Germinal center (tissue), 1 donor: ENCODE data around the gene PTPRC.

Experiments used
- DNase-seq: peaks from one replicate; pipeline ENCODE4 v3.0.0; 2012; ENCODE audit warnings: mixed read lengths, low spot score

PTPRC gene

DNA sequence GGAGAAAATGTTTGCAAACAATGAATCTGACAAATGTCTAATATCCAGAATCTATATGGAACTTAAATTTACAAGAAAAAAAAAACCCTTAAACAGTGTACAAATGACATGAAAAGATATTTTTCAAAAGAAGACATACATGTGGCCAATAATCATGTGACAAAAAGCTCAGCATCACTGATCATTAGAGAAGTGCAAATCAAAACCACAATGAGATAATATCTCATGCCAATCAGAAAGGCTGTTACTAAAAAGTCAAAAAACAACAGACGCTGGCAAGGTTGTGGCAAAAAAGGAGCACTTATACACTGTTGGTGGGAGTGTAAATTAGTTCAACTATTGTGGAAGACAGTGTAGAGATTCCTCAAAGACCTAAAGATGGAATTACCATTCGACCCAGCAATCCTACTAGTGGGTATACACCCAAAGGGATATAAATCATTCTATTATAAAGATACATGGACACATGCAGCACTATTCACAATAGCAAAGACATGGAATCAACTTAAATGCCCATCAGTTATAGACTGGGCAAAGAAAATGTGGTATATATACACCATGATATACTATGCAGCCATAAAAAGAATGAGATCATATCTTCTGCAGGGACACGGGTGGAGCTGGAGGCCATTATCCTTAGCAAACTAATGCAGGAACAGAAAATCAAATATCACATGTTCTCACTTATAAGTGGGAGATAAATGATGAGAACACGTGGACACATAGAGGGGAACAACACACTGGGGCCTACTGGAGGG lies 123.2 kb downstream of the PTPRC start:
- DNase-seq = no peak

DNA sequence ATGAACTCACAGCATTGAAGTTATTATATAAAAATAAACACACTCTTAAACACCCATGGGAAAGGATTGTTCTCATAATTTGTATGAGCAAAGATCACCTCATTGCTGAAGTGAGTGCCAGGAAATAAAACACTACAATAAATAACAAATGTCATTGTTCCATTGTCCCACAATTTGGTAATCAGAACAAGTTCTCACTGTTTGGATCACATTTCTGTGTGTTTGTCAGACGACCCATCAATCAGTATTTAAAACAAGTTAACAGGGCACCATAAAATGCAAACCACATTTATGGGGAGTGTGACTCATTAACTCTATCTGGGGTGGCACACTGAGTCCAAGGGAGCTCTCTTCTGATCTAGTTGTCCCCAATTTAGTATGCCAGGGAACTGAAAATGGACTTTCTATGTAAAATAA lies 124.5 kb downstream of the PTPRC start:
- DNase-seq = no peak

DNA sequence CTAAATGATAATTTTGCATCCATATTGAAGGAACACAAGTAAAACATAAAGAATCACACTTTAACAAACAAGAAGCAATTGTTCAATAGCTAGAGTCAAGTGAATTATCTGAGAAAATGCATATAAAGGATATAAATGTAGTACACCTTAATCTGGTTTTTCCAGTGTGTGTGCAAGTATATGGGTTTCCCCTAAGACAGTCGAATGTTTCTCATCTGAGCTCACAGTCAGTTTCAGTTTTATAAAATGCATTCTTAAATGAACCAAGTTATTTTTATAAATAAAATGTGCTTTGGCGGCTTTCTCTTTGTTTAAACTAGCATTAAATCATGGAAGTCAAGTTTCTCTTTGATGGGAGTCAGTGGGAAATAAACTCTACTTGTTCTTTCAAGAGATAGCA lies 125.9 kb downstream of the PTPRC start:
- no peak for DNase-seq

DNA sequence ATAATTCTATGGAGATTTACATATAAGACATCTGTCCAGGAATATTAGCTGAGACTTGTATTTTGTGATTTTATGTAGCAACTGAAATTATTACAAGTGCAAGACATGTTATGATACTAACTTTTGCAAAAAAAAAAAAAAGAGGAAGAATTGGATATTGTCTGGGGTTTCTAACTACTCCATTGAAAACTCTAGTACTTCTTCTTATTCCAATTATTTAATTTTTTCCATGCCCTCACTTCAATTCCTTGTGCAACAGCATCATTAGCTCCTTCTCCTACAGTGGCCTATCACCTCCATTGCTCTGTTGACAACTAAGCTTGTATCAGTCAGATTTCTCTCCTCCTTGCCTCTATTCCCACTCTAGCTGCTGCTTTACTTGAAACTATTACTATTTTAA lies 126.6 kb downstream of the PTPRC start:
- no peak for DNase-seq

DNA sequence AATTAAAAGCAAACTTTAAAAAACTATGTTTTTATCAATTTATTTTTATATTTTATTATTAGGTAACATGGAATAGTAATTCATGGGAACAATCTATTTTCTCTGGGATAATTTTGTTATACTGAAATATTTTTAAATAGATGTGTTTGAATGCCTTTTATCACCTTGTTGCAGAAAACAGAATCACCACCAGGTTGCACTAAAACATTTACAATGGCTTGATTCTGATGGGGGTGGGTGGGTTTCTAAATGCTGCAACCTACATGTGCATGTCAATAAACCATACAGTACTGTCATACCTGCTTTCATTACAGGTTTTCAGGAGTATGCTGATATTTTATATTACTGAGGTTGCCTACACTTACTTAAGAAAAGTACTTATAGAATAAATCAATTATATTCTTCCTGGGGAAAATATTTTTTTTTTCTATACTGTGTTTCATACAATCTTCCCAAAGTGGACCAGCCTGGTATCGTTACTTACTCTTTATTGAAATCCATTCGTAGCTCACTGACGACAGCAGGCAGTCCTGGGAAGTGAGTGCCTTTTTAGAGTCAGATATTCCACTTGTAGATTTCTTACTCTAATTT lies 132.8 kb downstream of the PTPRC start:
- DNase-seq = peak; percentile 33

DNA sequence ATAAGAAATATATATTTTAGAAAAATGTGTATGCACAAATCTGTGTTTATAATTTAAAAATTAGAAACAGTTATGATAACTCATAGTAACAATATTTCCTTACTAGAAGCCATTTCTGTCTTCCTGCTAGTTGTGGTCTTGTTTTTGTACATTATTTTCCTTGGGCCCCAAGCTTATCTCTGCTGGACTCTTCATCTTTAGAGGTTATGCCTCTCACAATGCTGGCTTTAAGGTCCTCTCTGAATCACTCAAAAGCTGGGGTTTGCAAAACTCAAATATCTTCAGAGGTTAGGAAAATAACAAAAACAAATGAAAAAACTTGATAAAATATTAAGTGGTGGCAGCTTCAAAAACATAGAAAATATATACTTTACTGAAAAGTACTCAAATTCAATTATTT lies 133.8 kb downstream of the PTPRC start:
- DNase-seq = no peak

DNA sequence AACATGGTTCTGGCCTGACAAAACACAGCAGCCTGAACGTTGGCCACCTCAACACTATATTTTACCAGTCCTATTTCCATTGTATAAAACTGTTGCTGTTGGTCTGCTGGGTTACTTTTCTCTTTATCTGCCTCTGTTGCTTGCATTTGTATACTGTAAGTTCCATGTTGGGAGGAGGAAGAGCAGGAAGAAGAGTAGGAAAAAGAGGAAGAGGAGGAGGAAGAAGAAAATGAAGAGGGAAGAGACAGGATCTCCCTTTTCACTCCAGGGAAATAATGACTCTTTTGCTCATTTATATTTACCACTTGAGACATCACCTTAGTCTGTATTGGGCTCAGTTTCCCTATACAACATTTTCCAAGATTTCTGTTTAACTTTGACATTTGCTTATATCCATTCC lies 134.2 kb downstream of the PTPRC start:
- no peak for DNase-seq

DNA sequence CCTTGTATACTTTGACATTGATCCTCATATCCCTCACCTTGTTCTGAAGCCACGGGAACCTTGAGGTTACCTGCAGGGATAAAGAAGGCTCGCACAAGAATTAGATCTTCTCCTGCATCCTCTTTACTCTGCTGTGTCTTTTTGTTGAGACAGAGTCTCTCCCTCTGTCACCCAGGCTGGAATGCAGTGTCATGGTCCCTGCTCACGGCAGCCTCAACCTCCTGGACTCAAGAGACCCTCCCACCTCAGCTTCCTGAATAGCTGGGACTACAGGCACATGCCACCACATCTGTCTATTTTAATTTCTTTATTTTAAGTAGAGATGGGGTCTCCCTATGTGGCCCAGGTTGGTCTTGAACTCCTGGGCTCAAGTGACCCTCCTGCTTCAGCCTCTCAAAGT lies 134.7 kb downstream of the PTPRC start:
- no peak for DNase-seq

DNA sequence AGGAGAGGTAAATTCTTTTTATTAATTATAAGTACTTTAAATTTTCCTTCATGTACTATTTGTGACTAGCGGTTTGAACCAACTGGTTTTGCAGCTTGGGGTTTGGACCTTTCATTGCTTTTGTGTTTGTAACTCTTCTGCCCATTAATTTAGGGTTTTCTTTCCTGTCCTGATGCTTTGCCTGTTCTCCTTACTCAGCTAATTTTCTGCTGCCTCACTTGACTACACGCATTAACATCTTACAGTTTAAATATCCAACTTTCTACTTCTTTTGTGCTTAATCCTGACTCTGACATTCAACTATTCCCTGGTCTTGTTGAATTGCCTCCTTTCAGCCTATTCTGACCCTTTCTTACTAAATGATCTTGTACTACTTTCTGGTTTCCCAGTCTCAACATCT lies 135.6 kb downstream of the PTPRC start:
- no peak for DNase-seq

DNA sequence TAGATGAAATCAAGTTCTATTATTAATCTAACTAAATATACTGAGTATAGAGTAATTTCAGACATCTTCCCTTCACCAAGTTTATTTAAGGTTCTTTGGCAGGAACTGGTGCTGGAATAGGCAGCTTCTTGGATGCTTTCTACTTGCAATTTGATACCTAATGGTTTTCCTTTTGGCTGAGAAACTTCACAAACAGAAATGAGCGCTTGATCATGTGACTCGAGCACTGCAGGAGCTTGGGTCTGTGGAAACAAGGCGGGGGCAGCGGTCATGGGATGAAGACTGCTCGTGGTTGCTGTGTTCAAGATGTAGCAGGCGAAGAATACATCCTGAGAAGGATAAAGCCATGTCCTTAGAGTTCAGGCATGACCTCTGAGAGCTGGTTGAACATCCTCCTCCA lies 136.8 kb downstream of the PTPRC start:
- DNase-seq = no peak

DNA sequence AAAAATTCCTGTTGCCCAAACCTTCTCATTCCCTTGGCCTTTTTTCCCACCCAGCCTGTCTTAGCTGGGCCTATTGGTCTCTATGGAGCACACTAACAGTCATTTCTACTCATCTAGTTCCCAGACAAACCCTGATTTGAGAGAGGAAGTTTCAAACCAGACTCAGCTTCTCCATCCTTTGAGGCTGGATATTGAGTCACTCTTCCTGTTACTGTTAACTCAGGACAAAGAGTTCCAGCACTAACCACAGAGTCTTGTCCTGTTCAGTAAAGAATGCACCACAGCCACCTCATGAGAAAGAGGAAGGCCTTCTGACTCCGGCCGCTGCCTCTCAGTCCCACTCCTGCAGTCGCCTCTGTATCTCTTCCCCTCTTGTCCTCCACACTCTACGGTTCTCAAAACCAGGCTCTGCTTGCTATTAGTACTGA lies 137.8 kb downstream of the PTPRC start:
- DNase-seq = no peak

DNA sequence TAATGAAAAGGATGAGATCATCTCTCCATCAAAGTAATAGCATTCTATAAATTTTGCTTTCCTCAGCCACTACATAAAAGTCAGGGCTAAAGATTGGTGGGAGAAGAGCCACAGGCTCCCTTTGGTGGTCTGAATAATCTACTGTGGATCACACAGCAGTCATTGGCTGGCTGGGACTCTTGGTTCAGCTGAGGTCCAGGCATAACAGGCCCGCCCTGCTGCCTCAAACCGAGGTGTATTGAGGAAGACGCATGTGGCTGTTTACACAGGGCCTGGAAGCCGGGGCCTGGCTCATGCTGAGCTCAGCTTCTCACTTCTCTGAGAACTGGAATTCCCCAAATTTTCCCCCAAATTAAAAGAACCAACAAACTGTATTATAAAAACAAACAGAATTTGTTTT lies 139.2 kb downstream of the PTPRC start:
- no peak for DNase-seq

DNA sequence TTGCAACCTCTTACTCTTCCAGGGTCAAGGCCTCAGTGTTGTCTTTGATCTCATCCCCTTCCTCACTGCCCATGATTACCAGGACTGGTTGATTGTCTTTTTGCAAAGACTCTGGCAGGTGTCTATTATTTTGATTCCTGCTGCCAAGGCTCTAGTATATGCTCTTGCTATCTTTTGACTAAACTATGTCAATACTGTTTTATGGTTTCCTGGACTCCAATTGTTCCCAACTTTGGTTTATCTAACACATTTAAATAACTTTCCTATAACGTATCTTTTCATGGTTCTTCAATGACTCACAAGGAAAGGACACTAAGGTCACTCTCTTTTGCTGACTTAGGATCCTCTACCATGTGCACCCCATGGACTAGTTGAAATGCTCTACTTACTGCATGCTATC lies 141.5 kb downstream of the PTPRC start:
- no peak for DNase-seq

DNA sequence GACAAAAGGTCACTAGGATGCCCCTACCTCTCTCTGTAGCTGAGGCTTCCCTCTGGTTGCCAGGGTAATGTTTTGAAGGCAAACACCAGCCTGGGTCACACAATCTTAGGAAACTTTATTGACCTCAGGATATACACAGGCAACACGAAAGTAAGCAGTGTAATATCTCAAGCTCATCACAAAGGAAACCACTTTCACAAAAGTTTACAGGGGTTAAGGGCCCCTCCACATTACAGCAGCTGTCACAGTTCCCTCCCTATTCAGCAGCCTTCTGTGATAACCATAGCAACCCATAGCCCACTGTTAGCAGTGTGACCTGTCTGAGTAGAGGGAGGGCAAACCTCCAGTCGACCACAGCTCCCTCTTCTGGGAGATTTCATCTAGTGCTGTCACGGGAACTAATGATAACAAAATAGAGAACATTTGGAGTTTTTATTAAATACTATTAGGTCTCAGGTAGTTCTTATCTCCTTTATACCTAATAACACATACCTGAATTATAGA lies 149.8 kb downstream of the PTPRC start:
- DNase-seq = peak; percentile 28

DNA sequence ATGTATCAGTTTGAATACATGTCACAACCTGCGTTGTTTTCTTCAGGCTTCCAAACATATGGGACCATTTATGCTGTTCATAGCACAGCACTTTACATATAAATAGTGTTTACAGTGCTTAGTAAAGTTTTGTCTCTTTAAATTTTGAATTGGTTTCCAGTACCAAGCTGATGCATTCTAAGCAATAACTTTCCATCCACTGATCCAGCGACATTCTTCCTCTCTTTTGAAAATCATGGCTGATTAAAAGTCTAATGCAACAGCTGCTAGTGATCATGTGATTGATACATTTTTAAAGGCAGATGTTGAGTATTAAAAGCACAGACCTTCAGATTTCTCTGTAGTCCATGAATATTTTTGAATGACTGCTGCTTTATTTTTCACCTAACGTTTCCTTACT lies 154.9 kb downstream of the PTPRC start:
- DNase-seq = no peak

DNA sequence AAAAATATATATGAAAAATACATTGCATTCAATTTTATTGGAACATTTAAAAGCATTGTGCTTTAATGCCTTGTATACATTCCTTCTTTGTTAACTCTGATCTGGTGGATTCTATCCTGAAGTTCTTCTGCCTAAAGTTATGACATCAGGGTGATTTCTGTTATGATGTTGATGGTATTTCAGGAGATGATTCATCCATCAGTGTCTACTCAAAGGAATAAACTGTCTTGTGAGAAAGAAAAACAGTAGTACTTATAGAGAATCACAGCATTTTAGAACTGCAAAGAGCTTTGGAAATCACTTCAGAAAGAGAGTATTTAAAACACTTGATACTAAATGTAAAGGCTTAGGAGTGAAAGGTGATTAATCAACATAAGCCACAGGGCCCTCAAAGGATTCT lies 155.7 kb downstream of the PTPRC start:
- DNase-seq = no peak

DNA sequence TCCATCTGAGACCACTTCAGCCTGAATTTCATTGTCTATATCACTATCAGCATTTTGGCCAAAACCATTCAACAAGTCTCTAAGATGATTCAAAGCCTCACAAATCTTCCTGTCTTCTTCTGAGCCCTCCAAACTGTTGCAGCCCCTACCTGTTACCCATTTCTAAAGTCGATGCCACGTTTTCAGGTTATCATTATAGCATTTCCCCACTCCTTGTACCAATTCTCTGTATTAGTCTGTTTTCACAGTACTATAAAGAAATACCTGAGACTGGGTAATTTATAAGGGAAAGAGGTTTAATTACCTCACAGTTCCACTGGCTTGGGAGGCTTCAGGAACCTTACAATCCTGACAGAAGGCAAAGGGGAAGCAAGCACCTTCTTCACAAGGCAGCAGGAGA lies 158.8 kb downstream of the PTPRC start:
- DNase-seq = no peak

DNA sequence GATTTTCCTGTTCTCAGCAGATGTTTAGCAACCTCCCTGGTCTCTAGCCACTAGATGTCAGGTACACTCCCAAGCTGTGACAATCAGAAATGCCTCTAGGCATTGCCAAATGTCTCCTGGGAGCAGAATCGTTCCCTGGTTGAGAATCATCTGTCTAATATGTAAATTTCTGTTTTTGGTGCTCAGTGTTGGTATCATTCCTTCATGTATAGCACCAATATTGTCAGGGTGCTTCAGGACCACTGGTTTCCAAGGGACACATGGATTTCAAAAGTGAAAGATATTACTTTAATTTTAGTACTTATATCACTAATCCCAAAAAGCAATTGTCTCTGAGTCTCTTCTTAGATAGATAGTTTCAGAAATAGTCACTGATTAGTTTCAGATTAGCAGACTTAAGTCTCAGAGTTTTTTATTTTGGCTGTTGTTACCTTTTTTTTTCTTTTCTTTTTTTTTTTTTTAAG lies 160.1 kb downstream of the PTPRC start:
- DNase-seq = no peak

DNA sequence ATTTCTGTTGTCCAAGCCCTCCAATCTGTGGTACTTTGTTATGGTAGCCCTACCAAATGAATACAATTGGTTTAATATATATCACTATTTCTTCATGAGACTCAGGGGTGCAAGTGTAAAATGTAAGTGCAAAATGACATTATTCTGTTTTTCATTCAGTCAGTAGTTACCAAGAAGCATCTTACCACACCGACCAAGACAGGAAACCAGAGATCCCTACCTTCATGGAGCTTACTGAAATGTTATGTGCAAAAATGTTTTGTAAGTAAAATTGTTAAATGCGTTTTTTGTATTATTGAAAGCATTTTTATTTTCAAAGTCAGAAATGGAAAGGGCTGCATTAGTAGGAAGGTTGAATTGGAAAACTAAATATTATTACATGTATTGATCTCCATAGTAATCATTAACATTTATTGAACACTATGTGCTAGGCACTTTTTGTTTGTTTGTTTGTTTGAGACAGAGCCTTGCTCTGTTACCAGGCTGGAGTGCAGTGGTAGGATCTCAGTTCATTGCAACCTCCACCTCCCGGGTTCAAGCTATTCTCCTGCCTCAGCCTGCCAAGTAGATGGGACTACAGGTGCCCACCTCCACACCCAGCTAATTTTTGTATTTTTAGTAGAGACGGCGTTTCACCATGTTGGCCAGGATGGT lies 166.8 kb downstream of the PTPRC start:
- no peak for DNase-seq

DNA sequence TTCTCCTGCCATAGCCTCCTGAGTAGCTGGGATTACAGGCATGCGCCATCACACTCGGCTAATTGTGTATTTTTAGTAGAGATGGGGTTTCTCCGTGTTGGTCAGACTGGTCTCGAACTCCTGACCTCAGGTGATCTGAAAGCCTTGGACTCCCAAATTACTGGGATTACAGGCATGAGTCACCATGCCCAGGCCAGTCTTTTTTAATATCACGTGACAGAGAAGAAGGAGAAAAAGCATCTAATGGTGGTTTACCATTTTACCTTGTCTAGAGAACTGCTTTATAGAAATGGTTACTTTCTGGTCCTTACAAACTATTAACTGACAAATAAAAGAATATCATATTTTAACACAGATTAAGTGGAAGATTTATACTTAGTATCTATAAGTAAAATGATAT lies 168.0 kb downstream of the PTPRC start:
- DNase-seq = no peak
